AG08395 (cell line): ENCODE results near the gene UCN2.

Experiments used
- DNase-seq: peaks from one replicate; pipeline ENCODE4 v3.0.0; 2012; ENCODE audit warnings: mixed read lengths, low spot score

Gene UCN2

GRCh38 chr3:48591436-48591835 is 27.9 kb upstream of the UCN2 start:
- DNase-seq = no peak

GRCh38 chr3:48588230-48588629 is 24.6 kb upstream of the UCN2 start:
- no peak for DNase-seq

GRCh38 chr3:48587686-48588085 is 24.1 kb upstream of the UCN2 start:
- no peak for DNase-seq

- DNase-seq = no peak
Observed at GRCh38 chr3:48585411-48585810, 21.8 kb upstream of the UCN2 start.

GRCh38 chr3:48584836-48585235 is 21.3 kb upstream of the UCN2 start:
- DNase-seq = no peak

GRCh38 chr3:48581621-48582481 is 18.3 kb upstream of the UCN2 start:
- no peak for DNase-seq

- DNase-seq = no peak
Observed at GRCh38 chr3:48576647-48577046, 13.1 kb upstream of the UCN2 start.

- DNase-seq = no peak
Observed at GRCh38 chr3:48575366-48575765, 11.8 kb upstream of the UCN2 start.

- DNase-seq = no peak
Observed at GRCh38 chr3:48573973-48574585, 10.5 kb upstream of the UCN2 start.

- no peak for DNase-seq
Observed at GRCh38 chr3:48572517-48572916, 8.9 kb upstream of the UCN2 start.

GRCh38 chr3:48571938-48572337 is 8.4 kb upstream of the UCN2 start:
- DNase-seq = no peak

GRCh38 chr3:48569808-48570450 is 6.3 kb upstream of the UCN2 start:
- no peak for DNase-seq

- DNase-seq = no peak
Observed at GRCh38 chr3:48569400-48569799, 5.8 kb upstream of the UCN2 start.

GRCh38 chr3:48568476-48568875 is 4.9 kb upstream of the UCN2 start:
- DNase-seq = no peak

- DNase-seq = no peak
Observed at GRCh38 chr3:48567500-48567899, 3.9 kb upstream of the UCN2 start.

GRCh38 chr3:48567090-48567489 is 3.5 kb upstream of the UCN2 start:
- no peak for DNase-seq

GRCh38 chr3:48566401-48566760 is 2.8 kb upstream of the UCN2 start:
- no peak for DNase-seq

- DNase-seq = peak; percentile 90
Observed at GRCh38 chr3:48565591-48566400, 2.2 kb upstream of the UCN2 start.

GRCh38 chr3:48565186-48565585 is 1.6 kb upstream of the UCN2 start:
- DNase-seq = no peak

GRCh38 chr3:48564667-48565066 is 1.1 kb upstream of the UCN2 start:
- no peak for DNase-seq

- DNase-seq = peak; percentile 95
Observed at GRCh38 chr3:48564022-48564421, 441 bp upstream of the UCN2 start.

- DNase-seq = no peak
Observed at GRCh38 chr3:48562367-48563095, 1.1 kb downstream of the UCN2 start.
